Measurements from ENCODE around the gene LIG4. TPM values are rescaled to one million over a fixed set of nuclear protein-coding genes. Genes with fewer than 3 reads are reported as not detected.

LIG4 gene
- total RNA-seq, 1 experiment from 2014 or later, result 5.7 TPM

GRCh38 chr13:108218044-108218974, 3.0 kb upstream of the LIG4 start, which contains the start of gene ABHD13 (continued):
- TF ChIP-seq, protein P1, sequence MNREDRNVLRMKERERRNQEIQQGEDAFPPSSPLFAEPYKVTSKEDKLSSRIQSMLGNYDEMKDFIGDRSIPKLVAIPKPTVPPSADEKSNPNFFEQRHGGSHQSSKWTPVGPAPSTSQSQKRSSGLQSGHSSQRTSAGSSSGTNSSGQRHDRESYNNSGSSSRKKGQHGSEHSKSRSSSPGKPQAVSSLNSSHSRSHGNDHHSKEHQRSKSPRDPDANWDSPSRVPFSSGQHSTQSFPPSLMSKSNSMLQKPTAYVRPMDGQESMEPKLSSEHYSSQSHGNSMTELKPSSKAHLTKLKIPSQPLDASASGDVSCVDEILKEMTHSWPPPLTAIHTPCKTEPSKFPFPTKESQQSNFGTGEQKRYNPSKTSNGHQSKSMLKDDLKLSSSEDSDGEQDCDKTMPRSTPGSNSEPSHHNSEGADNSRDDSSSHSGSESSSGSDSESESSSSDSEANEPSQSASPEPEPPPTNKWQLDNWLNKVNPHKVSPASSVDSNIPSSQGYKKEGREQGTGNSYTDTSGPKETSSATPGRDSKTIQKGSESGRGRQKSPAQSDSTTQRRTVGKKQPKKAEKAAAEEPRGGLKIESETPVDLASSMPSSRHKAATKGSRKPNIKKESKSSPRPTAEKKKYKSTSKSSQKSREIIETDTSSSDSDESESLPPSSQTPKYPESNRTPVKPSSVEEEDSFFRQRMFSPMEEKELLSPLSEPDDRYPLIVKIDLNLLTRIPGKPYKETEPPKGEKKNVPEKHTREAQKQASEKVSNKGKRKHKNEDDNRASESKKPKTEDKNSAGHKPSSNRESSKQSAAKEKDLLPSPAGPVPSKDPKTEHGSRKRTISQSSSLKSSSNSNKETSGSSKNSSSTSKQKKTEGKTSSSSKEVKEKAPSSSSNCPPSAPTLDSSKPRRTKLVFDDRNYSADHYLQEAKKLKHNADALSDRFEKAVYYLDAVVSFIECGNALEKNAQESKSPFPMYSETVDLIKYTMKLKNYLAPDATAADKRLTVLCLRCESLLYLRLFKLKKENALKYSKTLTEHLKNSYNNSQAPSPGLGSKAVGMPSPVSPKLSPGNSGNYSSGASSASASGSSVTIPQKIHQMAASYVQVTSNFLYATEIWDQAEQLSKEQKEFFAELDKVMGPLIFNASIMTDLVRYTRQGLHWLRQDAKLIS (CRISPR knock-in tag; IDR thresholded peaks at IDR 0.05; ENCODE audit: borderline replicate concordance), result no peak
- TF ChIP-seq GTF2I (CRISPR knock-in tag; conservative IDR thresholded peaks at IDR 0.05) (no peak), ZNF317 (CRISPR knock-in tag; IDR thresholded peaks at IDR 0.05; ENCODE audit: borderline replicate concordance, low read depth) (peak; percentile 48; the same call in 1 of the 2 replicates), E2F5 (CRISPR knock-in tag; IDR thresholded peaks at IDR 0.05) (peak; percentile 52; the same call in 1 of the 2 replicates), FOXJ3 (CRISPR knock-in tag; IDR thresholded peaks at IDR 0.05; ENCODE audit: borderline replicate concordance) (no peak), EMX1 (CRISPR knock-in tag; IDR thresholded peaks at IDR 0.05) (no peak), MXD4 (CRISPR knock-in tag; IDR thresholded peaks at IDR 0.05; ENCODE audit: borderline replicate concordance) (no peak), ZNF232 (CRISPR knock-in tag; IDR thresholded peaks at IDR 0.05) (no peak; the same call in 1 of the 2 replicates), E2F1 (CRISPR knock-in tag; IDR thresholded peaks at IDR 0.05) (peak; percentile 67; the same call in 1 of the 2 replicates), SP1 (CRISPR knock-in tag; conservative IDR thresholded peaks at IDR 0.05) (peak; percentile 72; the same call in 1 of the 2 replicates), FOXP4 (CRISPR knock-in tag; IDR thresholded peaks at IDR 0.05) (peak; percentile 52; the same call in 1 of the 2 replicates), HMGA2 (CRISPR knock-in tag; IDR thresholded peaks at IDR 0.05) (no peak), HMGXB4 (CRISPR knock-in tag; IDR thresholded peaks at IDR 0.05) (peak; percentile 87), PREB (CRISPR knock-in tag; IDR thresholded peaks at IDR 0.05; ENCODE audit: borderline replicate concordance) (no peak), PRDM15 (CRISPR knock-in tag; IDR thresholded peaks at IDR 0.05) (0 out of 2 replicates have a peak, but pooled peaks have one; percentile 18), E2F4 (CRISPR knock-in tag; IDR thresholded peaks at IDR 0.05; ENCODE audit: borderline replicate concordance, low read depth) (no peak), ZBTB21 (CRISPR knock-in tag; IDR thresholded peaks at IDR 0.05; ENCODE audit: borderline replicate concordance) (no peak; the same call in 1 of the 2 replicates), CREM (CRISPR knock-in tag; IDR thresholded peaks at IDR 0.05) (0 out of 2 replicates have a peak, but pooled peaks have one; percentile 48)
- TF ChIP-seq, protein P2, sequence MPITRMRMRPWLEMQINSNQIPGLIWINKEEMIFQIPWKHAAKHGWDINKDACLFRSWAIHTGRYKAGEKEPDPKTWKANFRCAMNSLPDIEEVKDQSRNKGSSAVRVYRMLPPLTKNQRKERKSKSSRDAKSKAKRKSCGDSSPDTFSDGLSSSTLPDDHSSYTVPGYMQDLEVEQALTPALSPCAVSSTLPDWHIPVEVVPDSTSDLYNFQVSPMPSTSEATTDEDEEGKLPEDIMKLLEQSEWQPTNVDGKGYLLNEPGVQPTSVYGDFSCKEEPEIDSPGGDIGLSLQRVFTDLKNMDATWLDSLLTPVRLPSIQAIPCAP (CRISPR knock-in tag; IDR thresholded peaks at IDR 0.05), result no peak; the same call in 1 of the 2 replicates
